Left lobe of liver (tissue), 2 donors: ENCODE results near the gene SPATA12. TPM values are rescaled to one million over a fixed set of nuclear protein-coding genes. Genes with fewer than 3 reads are reported as not detected.

Experiments used
- ATAC-seq: fragments of 200-7000 bp; cut with Tn5 transposase; one replicate; pipeline ENCODE4 v1.9.1; 2020; ENCODE audit warnings: mild to moderate bottlenecking, moderate library complexity
- DNase-seq: peaks from one replicate; pipeline ENCODE4 v3.0.0-alpha.2; 2020; ENCODE audit warnings: low spot score
- total RNA-seq: library from RNA; stranded (reverse); gene quantifications from one replicate; pipeline ENCODE4 v1.2.1, GENCODE V29; 2021
- donor health status: DM: no; HTN: no; CAD: no; lungs with moderate emphysema.
- donor health status: DM: no; HTN: yes; CAD: no.

SPATA12 gene
- total RNA-seq, 1 donor from 2014 or later: not detected

- DNase-seq: no peak
- no peak for ATAC-seq
Measured at GRCh38 chr3:57110214-57110613, 49.8 kb downstream of the SPATA12 start.

- DNase-seq (no peak), ATAC-seq (no peak)
Measured at GRCh38 chr3:57110798-57111197, 50.3 kb downstream of the SPATA12 start.

- no peak for ATAC-seq
- DNase-seq: no peak
Measured at GRCh38 chr3:57112206-57112605, 51.7 kb downstream of the SPATA12 start.

GRCh38 chr3:57116501-57116900 is 56.0 kb downstream of the SPATA12 start:
- ATAC-seq (no peak), DNase-seq (no peak)

GRCh38 chr3:57118254-57118653 is 57.8 kb downstream of the SPATA12 start:
- DNase-seq (no peak), ATAC-seq (no peak)

GRCh38 chr3:57120040-57120439 is 59.6 kb downstream of the SPATA12 start:
- ATAC-seq: no peak

GRCh38 chr3:57120451-57121174 is 60.1 kb downstream of the SPATA12 start:
- DNase-seq (no peak), ATAC-seq (no peak)

More at GRCh38 chr3:57120040-57120439, 59.6 kb downstream of the SPATA12 start:
- no peak for DNase-seq

Other genes starting within 250 kb of the SPATA12 start
- gene IL17RD, start 104.7 kb downstream of the SPATA12 start, total RNA-seq: 0.13 TPM
- gene HESX1, start 139.3 kb downstream of the SPATA12 start, total RNA-seq: 0.75 TPM
- 12.2 TPM for gene APPL1, start 167.1 kb downstream of the SPATA12 start, total RNA-seq
- not detected for gene ASB14, start 232.0 kb downstream of the SPATA12 start, total RNA-seq